ENCODE results near the gene UBE2Q1.

UBE2Q1 gene

GRCh38 chr1:154577346-154578057 lies 19.0 kb upstream of the UBE2Q1 start:
- no peak for DNase-seq (ENCODE audit: low read depth, low spot score)

GRCh38 chr1:154575951-154576566 lies 17.6 kb upstream of the UBE2Q1 start:
- DNase-seq (ENCODE audit: low read depth, low spot score): no peak

GRCh38 chr1:154575147-154575927 lies 16.9 kb upstream of the UBE2Q1 start:
- no peak for DNase-seq (ENCODE audit: low read depth, low spot score)

GRCh38 chr1:154574716-154575115 lies 16.3 kb upstream of the UBE2Q1 start:
- DNase-seq (ENCODE audit: low read depth, low spot score): no peak

GRCh38 chr1:154573168-154573510 lies 14.7 kb upstream of the UBE2Q1 start:
- no peak for DNase-seq (ENCODE audit: low read depth, low spot score)

- DNase-seq (ENCODE audit: low read depth, low spot score): no peak
Observed at GRCh38 chr1:154572468-154573167, 14.2 kb upstream of the UBE2Q1 start.

GRCh38 chr1:154571964-154572288 lies 13.5 kb upstream of the UBE2Q1 start:
- no peak for DNase-seq (ENCODE audit: low read depth, low spot score)

GRCh38 chr1:154571244-154571963 lies 12.9 kb upstream of the UBE2Q1 start:
- DNase-seq (ENCODE audit: low read depth, low spot score): no peak

- no peak for DNase-seq (ENCODE audit: low read depth, low spot score)
Observed at GRCh38 chr1:154568157-154568815, 9.8 kb upstream of the UBE2Q1 start.

- DNase-seq (ENCODE audit: low read depth, low spot score): no peak
Observed at GRCh38 chr1:154567386-154568156, 9.1 kb upstream of the UBE2Q1 start, which contains the start of gene CHRNB2. Gene CHRNB2, plus strand, starts transcription at chr1:154567778. Its CDS starts 267 bp downstream, at chr1:154568045.

- DNase-seq (ENCODE audit: low read depth, low spot score): no peak
Observed at GRCh38 chr1:154565876-154566275, 7.4 kb upstream of the UBE2Q1 start.

GRCh38 chr1:154559466-154560044 lies 1.1 kb upstream of the UBE2Q1 start:
- DNase-seq (ENCODE audit: low read depth, low spot score): peak; percentile 75

- DNase-seq (ENCODE audit: low read depth, low spot score): peak; percentile 98
Observed at GRCh38 chr1:154558720-154559465, 431 bp upstream of the UBE2Q1 start.

GRCh38 chr1:154557248-154557938 lies 1.1 kb downstream of the UBE2Q1 start:
- no peak for DNase-seq (ENCODE audit: low read depth, low spot score)

GRCh38 chr1:154556422-154556821 lies 2.0 kb downstream of the UBE2Q1 start:
- no peak for DNase-seq (ENCODE audit: low read depth, low spot score)

GRCh38 chr1:154553056-154554030 lies 5.1 kb downstream of the UBE2Q1 start:
- DNase-seq (ENCODE audit: low read depth, low spot score): no peak

GRCh38 chr1:154552036-154552435 lies 6.4 kb downstream of the UBE2Q1 start:
- DNase-seq (ENCODE audit: low read depth, low spot score): no peak

Measured in brain pericyte (primary cell).